ENCODE measurements around the gene KLF13.

KLF13 gene

GRCh38 chr15:31341496-31342195 is 15.0 kb downstream of the KLF13 start:
- TF ChIP-seq Cebpa-rat (IDR thresholded peaks at IDR 0.05) = no peak
- Histone ChIP-seq H3K4me3 (peak overlapping the region in 2 of 10 experiments; percentile 3 to 19; a peak in 1 of 20 replicates), H3K4me2 (peak overlapping the region; percentile 86 to 99 (median 94)), H4K20me1 (peaks cover 100% of the 10 kb centered on the region in 11 experiments), H3K27me3 (no peaks in the 10 kb centered on the region), H3K36me3 (peaks cover 0 to 48% (median 18%) of the 10 kb centered on the region in 11 experiments; a peak in 17 of 22 replicates), H3K4me1 (peaks cover 100% of the 10 kb centered on the region in 10 experiments), H3K9me3 (replicated peaks in 1 of 11) (no peaks in the 10 kb centered on the region), H3K27ac (peak overlapping the region in 4 of 11 experiments; percentile 52 to 62 (median 58); a peak in 5 of 22 replicates), H3K9ac (peak overlapping the region in 7 of 11 experiments; percentile 4 to 58 (median 44); a peak in 5 of 22 replicates)

DNA sequence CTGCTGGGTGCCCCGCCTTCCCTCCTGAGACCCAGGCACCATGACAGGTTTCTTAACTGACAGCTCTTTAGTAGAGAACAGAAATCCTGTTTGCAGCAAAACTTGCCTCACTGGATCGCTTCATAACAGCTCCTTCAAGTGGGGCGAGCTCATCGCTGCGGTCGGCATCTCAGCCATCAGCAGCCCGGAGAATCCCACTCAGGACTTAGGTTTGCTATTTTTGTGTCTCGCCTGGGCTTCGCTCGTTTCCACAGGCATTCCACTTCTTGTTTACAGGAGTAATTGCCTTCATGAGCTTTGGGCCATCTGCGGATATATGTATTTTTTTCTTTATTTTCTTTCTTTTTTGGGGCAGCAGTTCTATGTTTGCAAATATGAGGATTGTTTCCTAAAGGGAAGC is 15.7 kb downstream of the KLF13 start:
- no peaks in the 10 kb centered on the region for H3K9me3 ChIP-seq (replicated peaks in 1 of 11)
- H3K27ac ChIP-seq = peak overlapping the region in 10 of 11 experiments; percentile 18 to 62 (median 51); a peak in 17 of 22 replicates
- peak overlapping the region in 3 of 10 experiments; percentile 3 to 24 (median 19); a peak in 3 of 20 replicates for H3K4me3 ChIP-seq
- peaks cover 100% of the 10 kb centered on the region in 11 experiments for H4K20me1 ChIP-seq
- H3K36me3 ChIP-seq = peaks cover 0 to 48% (median 19%) of the 10 kb centered on the region in 11 experiments; a peak in 20 of 22 replicates
- no peak for TF ChIP-seq Cebpa-rat (IDR thresholded peaks at IDR 0.05)
- no peaks in the 10 kb centered on the region for H3K27me3 ChIP-seq
- peak overlapping the region; percentile 86 to 99 (median 94) for H3K4me2 ChIP-seq
- H3K9ac ChIP-seq = peak overlapping the region; percentile 6 to 58 (median 42); a peak in 13 of 22 replicates
- peaks cover 100% of the 10 kb centered on the region in 10 experiments for H3K4me1 ChIP-seq

DNA sequence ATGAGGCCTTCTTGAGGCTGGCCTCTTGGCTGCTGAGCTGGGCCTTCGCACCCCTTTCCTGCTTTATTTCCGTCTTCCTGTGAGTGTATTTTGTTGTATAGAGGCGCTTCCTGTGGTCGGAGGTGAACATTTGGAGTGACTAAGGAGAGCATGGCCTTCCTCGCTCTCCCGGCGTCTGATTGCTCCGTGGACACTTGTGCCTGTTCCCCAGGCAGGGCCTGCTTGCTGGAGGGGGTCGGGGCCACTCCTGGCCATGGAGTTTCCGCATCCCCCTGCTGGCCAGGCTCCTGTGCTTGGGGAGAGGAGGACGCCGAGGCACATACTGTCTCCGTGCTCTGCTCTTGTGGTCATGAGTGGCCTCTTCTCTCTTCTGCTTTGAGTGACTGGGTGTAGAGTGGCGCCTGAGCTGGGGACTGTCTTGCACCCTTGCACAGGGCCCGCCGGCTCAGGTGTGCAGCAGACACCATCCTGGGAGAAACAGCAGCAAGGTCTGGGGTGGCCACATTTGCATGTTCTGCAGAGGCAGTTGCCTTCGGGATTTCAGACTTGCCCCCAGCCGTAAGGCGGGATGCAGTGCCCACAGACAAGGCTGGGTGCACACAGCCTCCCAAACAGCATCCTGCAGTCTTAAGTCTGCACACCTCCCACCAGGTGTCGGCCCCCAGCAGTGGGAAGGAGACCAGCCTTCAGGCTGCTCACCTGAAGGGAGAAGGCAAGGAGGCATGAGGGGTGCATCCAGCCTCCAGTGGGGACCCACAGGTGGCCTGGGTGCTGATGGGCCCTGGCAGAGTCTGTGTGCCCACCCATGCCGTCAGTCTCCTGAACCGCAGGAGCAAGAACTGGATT is 16.4 kb downstream of the KLF13 start:
- H3K36me3 ChIP-seq = peaks cover 3 to 53% (median 25%) of the 10 kb centered on the region in 11 experiments; a peak in 21 of 22 replicates
- H3K27ac ChIP-seq = peak overlapping the region in 10 of 11 experiments; percentile 18 to 62 (median 51); a peak in 19 of 22 replicates
- H3K27me3 ChIP-seq = no peaks in the 10 kb centered on the region
- H4K20me1 ChIP-seq = peaks cover 100% of the 10 kb centered on the region in 11 experiments
- H3K4me1 ChIP-seq = peaks cover 100% of the 10 kb centered on the region in 10 experiments
- no peaks in the 10 kb centered on the region for H3K9me3 ChIP-seq (replicated peaks in 1 of 11)
- peak overlapping the region in 3 of 10 experiments; percentile 3 to 24 (median 19); a peak in 2 of 20 replicates for H3K4me3 ChIP-seq
- peak overlapping the region; percentile 24 to 60 (median 42); a peak in 18 of 22 replicates for H3K9ac ChIP-seq
- no peak for TF ChIP-seq Cebpa-rat (IDR thresholded peaks at IDR 0.05)
- H3K4me2 ChIP-seq = peak overlapping the region; percentile 86 to 99 (median 94)

DNA sequence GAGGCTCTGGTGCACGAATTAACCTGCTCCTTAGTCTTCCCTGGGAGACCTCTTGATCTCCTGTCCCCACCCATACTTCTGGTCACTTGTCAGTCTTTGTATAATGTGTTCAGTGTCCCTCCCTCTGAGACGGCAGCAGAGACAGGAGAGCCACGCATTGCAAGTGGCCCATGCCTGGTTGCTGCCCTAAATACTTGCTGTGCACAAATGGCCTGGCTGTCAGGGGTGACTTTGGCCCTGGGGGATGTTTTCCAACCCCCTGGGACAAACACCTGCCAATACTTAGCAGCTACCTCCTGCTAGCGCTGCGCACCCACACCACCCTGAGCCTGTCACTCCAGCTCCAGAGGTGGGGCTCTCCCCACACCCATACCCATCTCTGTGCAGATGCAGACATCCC is 17.2 kb downstream of the KLF13 start:
- Histone ChIP-seq H3K27me3 (no peaks in the 10 kb centered on the region), H4K20me1 (peaks cover 100% of the 10 kb centered on the region in 11 experiments), H3K4me2 (peak overlapping the region; percentile 86 to 99 (median 94)), H3K4me3 (no peak overlapping the region), H3K9me3 (replicated peaks in 1 of 11) (no peaks in the 10 kb centered on the region), H3K9ac (peak overlapping the region in 7 of 11 experiments; percentile 5 to 67 (median 27); a peak in 7 of 22 replicates), H3K4me1 (peaks cover 99 to 100% (median 100%) of the 10 kb centered on the region in 10 experiments), H3K36me3 (peaks cover 9 to 62% (median 32%) of the 10 kb centered on the region in 11 experiments; a peak in 21 of 22 replicates), H3K27ac (peak overlapping the region in 1 of 11 experiments; percentile 60; a peak in 2 of 22 replicates)
- no peak for TF ChIP-seq Cebpa-rat (IDR thresholded peaks at IDR 0.05)

- no peak for TF ChIP-seq Cebpa-rat (IDR thresholded peaks at IDR 0.05)
- Histone ChIP-seq H3K9ac (peak overlapping the region in 6 of 11 experiments; percentile 5 to 67 (median 52); a peak in 6 of 22 replicates), H3K27ac (no peak overlapping the region; a peak in 3 of 22 replicates), H3K36me3 (peaks cover 9 to 66% (median 36%) of the 10 kb centered on the region in 11 experiments; a peak in 21 of 22 replicates), H4K20me1 (peaks cover 100% of the 10 kb centered on the region in 11 experiments), H3K4me3 (no peak overlapping the region), H3K4me2 (peak overlapping the region; percentile 86 to 99 (median 94)), H3K9me3 (replicated peaks in 1 of 11) (no peaks in the 10 kb centered on the region), H3K27me3 (no peaks in the 10 kb centered on the region), H3K4me1 (peaks cover 99 to 100% (median 100%) of the 10 kb centered on the region in 10 experiments)
These were observed 17.6 kb downstream of the KLF13 start for GRCh38 chr15:31344266-31344665.

DNA sequence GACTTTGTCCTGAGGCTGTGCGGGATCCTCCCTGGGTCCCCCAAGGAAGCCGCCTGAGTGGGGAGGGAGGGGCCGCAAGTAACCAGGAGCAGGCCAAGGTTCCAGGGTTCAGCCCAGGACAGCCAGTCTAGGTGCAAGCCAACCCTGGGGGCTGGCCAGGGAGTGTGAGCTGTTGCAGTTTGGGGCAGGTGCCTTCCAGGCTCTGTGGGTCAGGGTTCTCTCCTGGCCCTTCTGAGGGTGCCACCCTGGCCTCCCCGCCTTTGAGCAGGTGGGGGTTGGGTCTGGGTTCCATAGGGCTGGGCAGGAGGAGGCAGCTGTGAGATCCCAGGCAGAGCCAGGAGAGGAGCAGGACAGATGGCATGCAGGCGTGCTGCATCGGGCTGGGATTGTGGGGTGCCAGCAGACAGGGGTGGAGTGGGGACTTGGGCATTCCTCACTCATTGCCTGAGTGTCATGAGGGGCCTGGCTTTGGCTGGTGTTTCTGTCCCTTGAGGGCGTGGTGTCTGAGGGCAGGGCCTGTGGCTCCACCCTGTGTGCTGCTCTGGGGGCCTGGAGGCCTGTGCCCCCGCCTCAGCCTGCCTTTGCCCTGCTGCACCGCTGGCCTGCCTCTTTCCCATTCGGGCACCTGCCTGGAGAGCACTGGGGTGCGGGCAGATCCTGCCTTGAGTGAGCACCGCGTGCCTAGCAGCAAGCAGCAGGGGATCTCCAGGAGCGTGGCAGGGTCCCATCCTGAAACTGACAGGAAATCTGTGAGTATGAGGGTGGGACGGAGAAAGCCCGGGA is 18.4 kb downstream of the KLF13 start:
- Histone ChIP-seq H3K9ac (peak overlapping the region; percentile 15 to 67 (median 53); a peak in 21 of 22 replicates), H3K4me3 (no peak overlapping the region; a peak in 1 of 20 replicates), H3K36me3 (peaks cover 13 to 66% (median 34%) of the 10 kb centered on the region in 11 experiments; a peak in 21 of 22 replicates), H3K4me1 (peaks cover 99 to 100% (median 100%) of the 10 kb centered on the region in 10 experiments), H3K27me3 (no peaks in the 10 kb centered on the region), H4K20me1 (peaks cover 100% of the 10 kb centered on the region in 11 experiments), H3K9me3 (replicated peaks in 1 of 11) (no peaks in the 10 kb centered on the region), H3K27ac (peak overlapping the region in 9 of 11 experiments; percentile 10 to 58 (median 43); a peak in 14 of 22 replicates), H3K4me2 (peak overlapping the region; percentile 86 to 99 (median 94))
- no peak for TF ChIP-seq Cebpa-rat (IDR thresholded peaks at IDR 0.05)

GRCh38 chr15:31345606-31346366 is 19.2 kb downstream of the KLF13 start:
- peaks cover 100% of the 10 kb centered on the region in 11 experiments for H4K20me1 ChIP-seq
- H3K27ac ChIP-seq = peak overlapping the region in 9 of 11 experiments; percentile 10 to 58 (median 43); a peak in 15 of 22 replicates
- peak overlapping the region; percentile 15 to 67 (median 53) for H3K9ac ChIP-seq
- no peak for TF ChIP-seq Cebpa-rat (IDR thresholded peaks at IDR 0.05)
- H3K27me3 ChIP-seq = no peaks in the 10 kb centered on the region
- peak overlapping the region; percentile 86 to 99 (median 94) for H3K4me2 ChIP-seq
- peaks cover 13 to 63% (median 32%) of the 10 kb centered on the region in 11 experiments; a peak in 21 of 22 replicates for H3K36me3 ChIP-seq
- H3K9me3 ChIP-seq (replicated peaks in 1 of 11) = no peaks in the 10 kb centered on the region
- peaks cover 99 to 100% (median 100%) of the 10 kb centered on the region in 10 experiments for H3K4me1 ChIP-seq
- H3K4me3 ChIP-seq = peak overlapping the region in 1 of 10 experiments; percentile 6; a peak in 1 of 20 replicates

Measured in BLaER1 treated with 17β-estradiol and CSF1 and Interleukin-3, amounts not matched to agents 10 nM and 100 nM (cell line).